Trophoblast cell (in vitro differentiated cells and primary cell): ENCODE results near the gene PPIP5K1.

Source experiments
- DNase-seq, 2 donors: peaks; one replicate each; pipeline ENCODE4 v3.0.0-alpha.2; 2016
- H2AFZ ChIP-seq: 2 replicates; pipeline ENCODE4 v1.6.1; 2013; ENCODE audit warnings: low read length, moderate library complexity, mild to moderate bottlenecking; ENCODE audit not compliant: insufficient read depth, poor library complexity
- H2AK5ac ChIP-seq: 2 replicates; pipeline ENCODE4 v1.6.1; 2013; ENCODE audit warnings: mild to moderate bottlenecking, low read length
- H2BK120ac ChIP-seq: 2 replicates; pipeline ENCODE4 v1.6.1; 2013; ENCODE audit warnings: low read length, mild to moderate bottlenecking, moderate library complexity; ENCODE audit not compliant: insufficient read depth, poor library complexity
- H2BK12ac ChIP-seq: 2 replicates; pipeline ENCODE4 v1.6.1; 2013; ENCODE audit warnings: mild to moderate bottlenecking, low read length, moderate library complexity
- H2BK5ac ChIP-seq: 2 replicates; pipeline ENCODE4 v1.6.1; 2013; ENCODE audit warnings: low read length, low read depth, moderate library complexity, mild to moderate bottlenecking; ENCODE audit not compliant: poor library complexity
- H3K14ac ChIP-seq: 2 replicates; pipeline ENCODE4 v1.6.1; 2013; ENCODE audit warnings: mild to moderate bottlenecking, low read length
- H3K18ac ChIP-seq: 2 replicates; pipeline ENCODE4 v1.6.1; 2013; ENCODE audit warnings: mild to moderate bottlenecking, low read length
- H3K23ac ChIP-seq: 2 replicates; pipeline ENCODE4 v1.6.1; 2013; ENCODE audit warnings: low read length
- H3K27ac ChIP-seq: 2 replicates; pipeline ENCODE4 v1.5.1; 2013; ENCODE audit warnings: low read depth, mild to moderate bottlenecking, inconsistent platforms, low read length, moderate library complexity
- H3K27me3 ChIP-seq: 2 replicates; pipeline ENCODE4 v1.6.1; 2013; ENCODE audit warnings: inconsistent platforms, mild to moderate bottlenecking, low read length, moderate library complexity; ENCODE audit not compliant: insufficient read depth
- H3K36me3 ChIP-seq, 2 experiments: 1 replicate in 1 of 2; 2 replicates in 1 of 2; pipeline ENCODE4 v1.6.1; 2013; ENCODE audit warnings: low read length in 2 of 2, mild to moderate bottlenecking in 2 of 2, moderate library complexity in 1 of 2; ENCODE audit not compliant: insufficient read depth in 2 of 2, control insufficient read depth in 1 of 2
- H3K4ac ChIP-seq: 2 replicates; pipeline ENCODE4 v1.6.1; 2013; ENCODE audit warnings: low read depth, mild to moderate bottlenecking, low read length, moderate library complexity
- H3K4me1 ChIP-seq, 2 experiments: 1 replicate in 1 of 2; 2 replicates in 1 of 2; pipeline ENCODE4 v1.6.1; 2013; ENCODE audit warnings: low read length in 2 of 2, mild to moderate bottlenecking in 2 of 2, moderate library complexity in 1 of 2; ENCODE audit not compliant: insufficient read depth in 2 of 2, control insufficient read depth in 1 of 2
- H3K4me2 ChIP-seq: 2 replicates; pipeline ENCODE4 v1.6.1; 2013; ENCODE audit warnings: inconsistent platforms, mild to moderate bottlenecking, low read length, moderate library complexity
- H3K4me3 ChIP-seq: 2 replicates; pipeline ENCODE4 v1.5.1; 2013; ENCODE audit warnings: mild to moderate bottlenecking, low read depth, low read length, inconsistent platforms
- H3K79me1 ChIP-seq: one replicate; pipeline ENCODE4 v1.6.1; 2013; ENCODE audit warnings: low read length
- H3K79me2 ChIP-seq: 2 replicates; pipeline ENCODE4 v1.6.1; 2013; ENCODE audit warnings: low read length, mild to moderate bottlenecking; ENCODE audit not compliant: control insufficient read depth, insufficient read depth, poor library complexity
- H3K9ac ChIP-seq: 2 replicates; pipeline ENCODE4 v1.6.1; 2013; ENCODE audit warnings: mild to moderate bottlenecking, low read length
- H3K9me3 ChIP-seq: 2 replicates; pipeline ENCODE4 v1.6.1; 2013; ENCODE audit warnings: low read depth, mild to moderate bottlenecking, control low read depth, inconsistent platforms, low read length; ENCODE audit not compliant: insufficient read depth
- H4K12ac ChIP-seq: 2 replicates; pipeline ENCODE4 v1.6.1; 2013; ENCODE audit warnings: low read depth, mild to moderate bottlenecking, low read length, moderate library complexity
- H4K8ac ChIP-seq: 2 replicates; pipeline ENCODE4 v1.6.1; 2013; ENCODE audit warnings: low read depth, mild to moderate bottlenecking, low read length, moderate library complexity
- H4K91ac ChIP-seq: one replicate; pipeline ENCODE4 v1.6.1; 2013; ENCODE audit warnings: low read depth, mild to moderate bottlenecking, low read length, moderate library complexity
- WGBS: extraction: QIAGEN DNeasy Blood & Tissue Kit; methylation state at CpG from one replicate; pipeline ENCODE4 v1.1.7; 2013; ENCODE audit warnings: missing lambda C conversion rate; ENCODE audit not compliant: insufficient read length, insufficient coverage; ENCODE audit errors: extremely low coverage; 5-methylcytosine and 5-hydroxymethylcytosine counted together

PPIP5K1 gene

DNA sequence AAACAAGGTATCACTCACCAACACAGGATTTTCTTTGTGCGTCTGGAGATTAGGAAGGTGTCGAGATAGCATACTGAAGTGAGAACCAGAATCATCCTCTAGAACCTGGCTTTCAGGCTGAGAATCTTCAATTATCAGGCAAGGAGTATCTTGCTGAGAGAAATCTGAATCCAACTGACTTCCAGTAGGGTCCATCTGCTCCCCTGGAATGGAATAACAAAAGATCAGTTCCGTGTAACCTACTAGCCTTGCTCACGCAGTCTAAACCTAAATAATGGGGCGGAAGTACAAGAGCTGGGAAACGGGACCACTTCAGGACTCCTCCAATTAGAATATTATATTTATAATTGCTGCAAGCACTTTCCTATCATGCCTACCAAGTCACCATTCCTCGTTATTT, 97.7 kb downstream of the PPIP5K1 start:
- Histone ChIP-seq H3K27me3 (no peaks in the 10 kb centered on the region), H4K91ac (no peak overlapping the region), H2BK120ac (no peak overlapping the region), H2BK12ac (no peak overlapping the region), H3K79me2 (no peaks in the 10 kb centered on the region), H2BK5ac (no peak overlapping the region), H2AFZ (no peak overlapping the region), H3K9me3 (no peaks in the 10 kb centered on the region), H3K27ac (no peak overlapping the region), H3K36me3 (peaks cover 9 to 15% of the 10 kb centered on the region in 2 experiments), H3K9ac (peak overlapping the region; percentile 6), H3K79me1 (peaks cover 3% of the 10 kb centered on the region), H3K18ac (no peak overlapping the region), H3K23ac (no peak overlapping the region), H3K14ac (no peak overlapping the region), H3K4ac (no peak overlapping the region), H4K8ac (peak overlapping the region; percentile 93), H3K4me1 (no peaks in the 10 kb centered on the region), H3K4me3 (peak overlapping the region; percentile 100), H3K4me2 (peak overlapping the region; percentile 75), H4K12ac (no peak overlapping the region), H2AK5ac (no peak overlapping the region)
- no CpG with 5 or more reads among the region's 7 CpGs for WGBS
- DNase-seq: peak in 1 of 2 donors; percentile 6

DNA sequence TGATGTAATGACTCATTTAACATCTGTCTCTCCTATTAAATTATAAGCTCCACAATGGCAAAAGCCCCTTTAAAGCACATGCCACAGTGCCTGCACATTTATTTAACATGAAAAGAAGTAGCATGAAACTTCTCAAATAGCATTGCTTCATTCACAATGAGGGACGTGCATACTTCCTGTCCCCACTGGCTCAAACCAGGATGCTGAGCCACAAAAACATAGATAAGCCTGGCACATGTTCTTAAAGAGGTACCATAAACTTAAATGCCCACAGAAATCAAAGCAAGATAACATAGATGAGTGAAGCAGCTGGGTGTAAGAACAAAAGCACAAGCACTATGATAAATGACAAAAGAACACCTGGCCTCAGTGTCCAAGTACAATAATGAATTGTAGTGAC, 100.8 kb downstream of the PPIP5K1 start:
- Histone ChIP-seq H3K4me3 (no peak overlapping the region), H3K79me1 (peaks cover 3% of the 10 kb centered on the region), H2BK120ac (no peak overlapping the region), H4K12ac (no peak overlapping the region), H3K9me3 (no peaks in the 10 kb centered on the region), H3K9ac (no peak overlapping the region), H3K23ac (no peak overlapping the region), H3K4ac (no peak overlapping the region), H3K14ac (no peak overlapping the region), H3K4me2 (no peak overlapping the region), H4K91ac (no peak overlapping the region), H2AFZ (no peak overlapping the region), H3K36me3 (peaks cover 10 to 19% of the 10 kb centered on the region in 2 experiments), H2AK5ac (no peak overlapping the region), H4K8ac (no peak overlapping the region), H3K27me3 (no peaks in the 10 kb centered on the region), H2BK5ac (no peak overlapping the region), H3K79me2 (no peaks in the 10 kb centered on the region), H3K27ac (no peak overlapping the region), H3K18ac (no peak overlapping the region), H3K4me1 (no peaks in the 10 kb centered on the region), H2BK12ac (no peak overlapping the region)
- WGBS: no CpG with 5 or more reads among the region's 1 CpG
- DNase-seq: no peak

DNA sequence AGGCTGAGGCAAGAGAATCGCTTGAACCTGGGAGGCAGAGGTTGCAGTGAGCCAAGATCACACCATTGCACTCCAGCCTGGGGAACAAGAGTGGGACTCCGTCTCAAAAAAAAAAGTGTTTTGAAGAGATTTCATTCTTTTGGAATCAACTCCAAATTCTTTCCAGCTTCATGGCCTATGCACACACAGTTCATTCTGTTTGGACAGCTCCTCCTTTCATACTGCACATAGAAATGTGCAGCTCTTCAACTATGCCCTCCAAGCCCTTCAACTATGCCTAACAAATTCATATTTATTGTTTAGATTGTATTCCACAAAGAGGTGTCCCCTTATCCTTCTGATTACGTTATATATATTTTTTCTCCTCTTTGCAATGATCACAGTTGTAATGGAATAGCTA, 101.2 kb downstream of the PPIP5K1 start:
- H3K27me3 ChIP-seq: no peaks in the 10 kb centered on the region
- no peak overlapping the region for H4K8ac ChIP-seq
- H3K18ac ChIP-seq: no peak overlapping the region
- H3K9me3 ChIP-seq: no peaks in the 10 kb centered on the region
- no peak overlapping the region for H3K4me2 ChIP-seq
- H2BK120ac ChIP-seq: no peak overlapping the region
- no peak overlapping the region for H3K14ac ChIP-seq
- no peak overlapping the region for H2AFZ ChIP-seq
- H3K4me3 ChIP-seq: no peak overlapping the region
- H3K9ac ChIP-seq: no peak overlapping the region
- H3K79me1 ChIP-seq: peaks cover 3% of the 10 kb centered on the region
- no peaks in the 10 kb centered on the region for H3K79me2 ChIP-seq
- peaks cover 10 to 19% of the 10 kb centered on the region in 2 experiments for H3K36me3 ChIP-seq
- DNase-seq: no peak
- no CpG with 5 or more reads among the region's 3 CpGs for WGBS
- no peak overlapping the region for H4K91ac ChIP-seq
- H3K27ac ChIP-seq: no peak overlapping the region
- no peaks in the 10 kb centered on the region for H3K4me1 ChIP-seq
- H3K4ac ChIP-seq: no peak overlapping the region
- H2AK5ac ChIP-seq: no peak overlapping the region
- no peak overlapping the region for H2BK5ac ChIP-seq
- no peak overlapping the region for H2BK12ac ChIP-seq
- no peak overlapping the region for H4K12ac ChIP-seq
- H3K23ac ChIP-seq: no peak overlapping the region

DNA sequence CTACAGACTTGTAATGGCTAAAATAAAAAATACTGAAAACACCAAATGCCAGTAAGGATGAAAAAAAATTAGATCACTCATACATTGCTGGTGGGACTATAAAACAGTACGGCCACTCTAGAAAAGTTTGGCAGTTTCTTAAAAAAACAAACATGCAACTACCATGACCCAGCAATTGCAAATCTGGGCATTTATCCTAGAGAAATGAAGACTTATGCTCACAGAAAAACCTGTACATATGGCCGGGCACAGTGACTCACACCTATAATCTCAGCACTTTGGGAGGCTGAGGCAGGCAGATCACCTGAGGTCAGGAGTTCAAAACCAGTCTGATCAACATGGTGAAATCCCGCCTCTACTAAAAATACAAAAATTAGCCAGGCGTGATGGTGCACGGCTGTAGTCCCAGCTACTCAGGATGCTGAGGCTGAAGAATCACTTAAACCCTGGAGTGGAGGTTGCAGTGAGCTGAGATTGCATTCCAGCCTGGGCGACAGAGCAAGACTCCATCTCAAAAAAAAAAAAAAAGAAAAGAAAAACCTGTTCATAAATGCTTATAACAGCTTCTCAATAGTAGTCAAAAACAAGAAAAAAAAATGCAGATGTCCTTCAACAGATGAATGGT, 102.6 kb downstream of the PPIP5K1 start:
- Histone ChIP-seq H3K23ac (no peak overlapping the region), H2BK120ac (no peak overlapping the region), H3K27ac (no peak overlapping the region), H3K14ac (no peak overlapping the region), H2AK5ac (no peak overlapping the region), H3K79me2 (no peaks in the 10 kb centered on the region), H3K4me1 (no peaks in the 10 kb centered on the region), H2BK5ac (no peak overlapping the region), H2BK12ac (no peak overlapping the region), H3K18ac (no peak overlapping the region), H4K8ac (no peak overlapping the region), H3K79me1 (no peaks in the 10 kb centered on the region), H3K36me3 (peaks cover 11 to 23% of the 10 kb centered on the region in 2 experiments), H3K4me2 (no peak overlapping the region), H4K12ac (no peak overlapping the region), H3K9me3 (no peaks in the 10 kb centered on the region), H2AFZ (no peak overlapping the region), H3K4ac (no peak overlapping the region), H4K91ac (no peak overlapping the region), H3K9ac (no peak overlapping the region), H3K4me3 (no peak overlapping the region), H3K27me3 (no peaks in the 10 kb centered on the region)
- no CpG with 5 or more reads among the region's 6 CpGs for WGBS
- no peak for DNase-seq
